Tongue (tissue), 2 donors: ENCODE measurements around the gene LAIR1. TPM values are rescaled to one million over a fixed set of nuclear protein-coding genes. Genes with fewer than 3 reads are reported as not detected.
"Not testable (repeated sequence)": the region's sequence is repeated elsewhere in the genome, so short reads cannot be mapped to it uniquely, and the experiment has no call there.

Experiments used
- DNase-seq: peaks from one replicate; pipeline ENCODE4 v3.0.0-alpha.2; 2015
- total RNA-seq: library from RNA; depleted of rRNA; stranded (reverse); fragments of >200 nt; gene quantifications from one replicate; pipeline ENCODE4 v1.2.3, GENCODE V29; 2014

LAIR1 gene
- total RNA-seq, 1 donor from 2014 or later = 8.8 TPM

GRCh38 chr19:54376610-54377285 lies 12.0 kb upstream of the LAIR1 start:
- DNase-seq = no peak

GRCh38 chr19:54375181-54375938 lies 10.6 kb upstream of the LAIR1 start:
- DNase-seq = not testable (repeated sequence)

GRCh38 chr19:54373781-54374631 lies 9.3 kb upstream of the LAIR1 start:
- no peak for DNase-seq

- not testable (repeated sequence) for DNase-seq
Measured at GRCh38 chr19:54371453-54371852, 6.7 kb upstream of the LAIR1 start.

GRCh38 chr19:54370434-54370796 lies 5.7 kb upstream of the LAIR1 start:
- DNase-seq = not testable (repeated sequence)

- DNase-seq = not testable (repeated sequence)
Measured at GRCh38 chr19:54369688-54370433, 5.1 kb upstream of the LAIR1 start.

GRCh38 chr19:54369082-54369687 lies 4.5 kb upstream of the LAIR1 start:
- no peak for DNase-seq

- no peak for DNase-seq
Measured at GRCh38 chr19:54366811-54367210, 2.1 kb upstream of the LAIR1 start.

- DNase-seq = not testable (repeated sequence)
Measured at GRCh38 chr19:54365798-54366197, 1.1 kb upstream of the LAIR1 start.

GRCh38 chr19:54361680-54362422 lies 2.9 kb downstream of the LAIR1 start:
- DNase-seq = not testable (repeated sequence)

- not testable (repeated sequence) for DNase-seq
Measured at GRCh38 chr19:54359149-54359820, 5.4 kb downstream of the LAIR1 start.

- no peak for DNase-seq
Measured at GRCh38 chr19:54357381-54357780, 7.3 kb downstream of the LAIR1 start.

- DNase-seq = no peak
Measured at GRCh38 chr19:54356444-54357056, 8.2 kb downstream of the LAIR1 start.

GRCh38 chr19:54355675-54356074 lies 9.1 kb downstream of the LAIR1 start:
- no peak for DNase-seq

GRCh38 chr19:54354761-54355160 lies 10.0 kb downstream of the LAIR1 start:
- DNase-seq = no peak

- DNase-seq = no peak
Measured at GRCh38 chr19:54352546-54352945, 12.2 kb downstream of the LAIR1 start.

- DNase-seq = no peak
Measured at GRCh38 chr19:54352041-54352440, 12.7 kb downstream of the LAIR1 start.

- no peak for DNase-seq
Measured at GRCh38 chr19:54351474-54351873, 13.3 kb downstream of the LAIR1 start.

GRCh38 chr19:54345938-54346386 lies 18.8 kb downstream of the LAIR1 start:
- no peak for DNase-seq

- no peak for DNase-seq
Measured at GRCh38 chr19:54343868-54344267, 20.9 kb downstream of the LAIR1 start.
